ENCODE data around the gene CHD9.

DNA sequence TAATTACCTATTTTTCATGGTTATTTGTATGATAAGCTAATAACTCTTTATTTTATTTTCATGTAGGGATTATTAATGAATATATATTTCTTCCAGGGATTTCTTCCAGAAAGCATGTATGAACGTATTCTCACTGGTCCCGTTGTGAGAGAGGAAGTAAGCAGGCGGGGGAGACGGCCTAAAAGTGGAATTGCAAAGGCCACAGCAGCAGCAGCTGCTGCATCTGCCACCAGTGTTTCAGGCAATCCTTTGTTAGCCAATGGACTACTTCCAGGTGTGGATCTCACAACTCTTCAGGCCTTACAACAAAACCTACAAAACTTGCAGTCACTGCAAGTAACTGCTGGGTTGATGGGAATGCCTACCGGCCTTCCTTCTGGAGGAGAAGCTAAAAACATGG is 269.1 kb downstream of the CHD9 start:
- TF ChIP-seq CTCF (IDR thresholded peaks at IDR 0.05; ENCODE audit: poor library complexity, severe bottlenecking) (no peak), EP300 (conservative IDR thresholded peaks at IDR 0.05; ENCODE audit: poor library complexity, severe bottlenecking) (no peak), SMC3 (conservative IDR thresholded peaks at IDR 0.05; ENCODE audit: poor library complexity) (no peak), POLR2AphosphoS5 (IDR thresholded peaks at IDR 0.05) (no peak), TAF1 (IDR thresholded peaks at IDR 0.05; ENCODE audit: low read depth) (no peak), RAD21 (conservative IDR thresholded peaks at IDR 0.05) (no peak)

Measured in neural cell (in vitro differentiated cells).